CD4-positive, alpha-beta T cell treated with Interleukin-4 for 1 hour (primary cell): ENCODE data around the gene TOP2B.

ENCODE experiments used
- DNase-seq, 2 donors: peaks; one replicate each; pipeline ENCODE4 v3.0.0-alpha.2; 2020 to 2022

The TOP2B gene

DNA sequence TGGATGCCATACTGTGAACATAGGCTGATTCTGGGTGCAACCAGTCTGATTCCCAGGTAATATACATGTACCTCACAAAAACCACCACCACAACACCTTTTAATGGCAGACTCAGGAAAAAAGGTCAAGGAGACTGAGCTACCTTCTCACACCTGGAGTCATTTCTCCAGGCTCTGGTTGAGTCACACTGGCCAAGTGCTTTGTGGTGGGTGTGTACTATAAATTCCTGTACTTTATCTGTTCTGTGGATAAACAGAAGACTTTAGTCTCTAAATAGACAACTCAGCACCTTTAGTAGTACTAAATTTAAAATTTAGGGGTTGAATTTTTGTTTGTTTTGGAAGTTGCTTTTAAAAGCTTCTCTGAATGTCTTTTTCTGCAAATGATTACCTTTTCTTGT, 46.7 kb downstream of the TOP2B start:
- no peak for DNase-seq

DNA sequence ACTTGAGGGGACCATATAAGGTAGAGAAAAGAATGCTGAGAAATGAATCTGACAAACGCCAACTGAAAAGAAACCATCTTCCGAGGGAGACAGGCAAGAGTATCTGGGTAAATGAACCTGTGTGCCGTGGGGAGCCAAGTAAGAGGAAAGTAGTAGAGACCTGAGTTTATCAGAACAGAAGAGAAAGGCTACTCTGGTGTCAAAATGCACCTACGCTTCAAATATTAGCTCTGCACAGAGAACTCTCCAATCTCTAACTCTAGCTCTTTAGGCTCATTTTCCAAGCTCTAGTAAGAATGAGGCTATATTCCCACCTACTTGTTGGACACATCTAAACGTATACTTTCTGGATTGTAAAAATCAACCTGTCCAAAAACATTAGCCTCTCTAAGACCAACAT, 53.5 kb downstream of the TOP2B start:
- DNase-seq, result no peak

DNA sequence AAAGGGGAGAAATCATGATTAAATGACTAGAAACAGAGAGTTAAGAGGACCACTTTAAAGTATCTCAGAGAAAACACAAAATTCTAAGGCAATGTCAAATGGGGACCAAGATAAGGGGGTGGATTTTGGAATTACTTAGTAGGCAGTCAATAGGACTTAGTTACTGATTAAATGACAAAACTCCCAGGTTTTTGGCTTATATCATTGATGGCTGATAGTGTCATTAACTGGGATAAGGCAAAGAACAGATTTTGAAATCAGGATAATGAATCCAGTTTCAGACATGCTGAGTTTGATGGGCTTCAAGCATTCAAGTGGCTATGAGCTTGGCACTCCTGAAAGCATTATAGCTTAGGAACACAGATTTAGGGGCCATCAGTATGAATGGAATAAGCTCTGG, 53.9 kb downstream of the TOP2B start:
- no peak for DNase-seq

DNA sequence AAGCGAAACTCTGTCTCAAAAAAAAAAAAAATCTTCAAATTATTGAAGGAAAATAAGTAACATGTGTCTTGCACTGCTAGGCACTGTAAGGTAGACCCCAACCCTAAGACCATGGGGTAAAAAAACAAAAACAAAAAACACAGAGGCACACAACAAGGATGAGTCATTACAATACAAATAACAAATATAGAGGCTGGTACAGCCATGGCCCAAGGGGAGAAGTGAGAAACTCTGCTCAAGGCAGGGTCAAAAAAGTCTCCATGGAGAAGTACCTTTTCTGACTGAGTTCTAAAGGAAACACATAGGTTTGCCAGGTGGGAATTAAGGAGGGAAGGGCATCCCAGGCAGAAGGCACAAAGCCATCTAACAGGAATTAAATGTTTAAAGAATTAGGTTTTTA, 54.5 kb downstream of the TOP2B start:
- DNase-seq, result no peak

DNA sequence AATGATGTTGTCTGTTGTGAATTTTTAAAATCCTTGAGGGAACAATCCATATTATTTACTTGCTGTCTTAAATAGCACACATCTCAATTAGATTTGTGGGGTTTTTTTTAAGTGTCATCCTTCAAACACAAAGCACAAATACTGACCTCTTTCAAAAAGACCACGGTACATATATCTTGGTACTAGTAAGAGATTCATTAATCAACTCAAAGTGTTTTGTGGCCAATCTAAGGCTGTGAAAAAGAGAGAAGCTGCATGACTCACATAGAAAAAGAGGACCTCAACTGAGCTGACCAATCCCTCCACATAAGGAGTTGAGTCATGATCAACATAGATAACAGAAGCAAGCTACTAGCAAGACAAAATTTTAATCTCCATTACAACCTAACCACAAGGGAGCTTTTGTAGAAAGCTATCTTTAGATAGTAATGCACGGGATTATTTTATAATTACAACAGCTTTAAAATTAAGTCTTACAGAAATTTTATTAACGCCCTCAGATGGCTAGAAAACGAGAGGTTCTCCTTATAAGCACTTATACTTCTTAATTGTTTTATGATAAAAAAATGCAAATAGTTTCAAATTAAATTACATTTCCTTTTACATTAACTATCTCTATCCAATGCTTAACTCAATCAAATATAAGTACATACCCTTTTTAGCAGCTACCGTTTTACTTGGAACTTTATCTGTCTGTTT, 60.5 kb downstream of the TOP2B start:
- no peak for DNase-seq

DNA sequence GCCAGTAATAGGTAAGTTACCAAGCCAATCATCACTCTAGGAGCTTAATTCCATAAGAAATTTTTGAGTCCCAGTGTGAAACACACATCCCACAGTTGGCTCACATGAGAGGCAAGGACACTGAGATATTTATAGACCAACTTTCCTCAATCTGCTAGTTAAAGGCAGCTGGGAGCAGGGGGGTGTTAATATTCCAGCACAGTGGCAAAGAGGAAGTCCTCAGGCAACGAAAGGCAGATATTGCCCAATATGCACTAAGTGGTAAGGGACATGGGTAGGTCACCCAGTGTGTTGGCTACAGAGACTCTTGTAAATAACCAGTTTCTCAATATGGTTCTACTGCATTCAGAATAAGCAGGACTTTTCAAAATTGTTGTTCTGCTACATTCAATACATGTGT, 61.0 kb downstream of the TOP2B start:
- peak in 1 of 2 donors; percentile 31 for DNase-seq

DNA sequence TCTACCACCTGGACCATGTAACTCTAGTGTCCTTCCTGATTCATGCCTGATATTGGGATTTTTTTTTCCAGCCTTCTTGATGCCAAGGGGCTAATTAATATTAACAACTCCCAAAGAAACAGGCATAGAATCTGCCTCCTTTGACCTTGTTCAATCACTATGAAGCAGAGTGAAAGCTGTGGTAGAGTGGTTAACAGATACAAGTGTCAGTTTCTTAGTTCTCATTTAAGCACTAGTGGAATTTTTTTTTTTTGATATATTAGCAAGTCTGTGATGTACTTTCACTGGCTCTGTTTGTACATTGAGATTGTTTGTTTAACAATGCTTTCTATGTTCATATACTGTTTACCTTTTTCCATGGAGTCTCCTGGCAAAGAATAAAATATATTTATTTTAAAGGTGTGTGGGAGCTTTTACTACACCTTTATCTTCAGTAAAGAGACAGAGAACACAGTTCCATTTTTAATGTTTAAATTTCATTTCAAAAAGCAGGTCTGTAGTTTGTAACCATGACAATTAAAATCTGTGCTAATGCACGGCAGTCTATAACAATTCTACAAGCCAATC, 67.1 kb downstream of the TOP2B start:
- no peak for DNase-seq

DNA sequence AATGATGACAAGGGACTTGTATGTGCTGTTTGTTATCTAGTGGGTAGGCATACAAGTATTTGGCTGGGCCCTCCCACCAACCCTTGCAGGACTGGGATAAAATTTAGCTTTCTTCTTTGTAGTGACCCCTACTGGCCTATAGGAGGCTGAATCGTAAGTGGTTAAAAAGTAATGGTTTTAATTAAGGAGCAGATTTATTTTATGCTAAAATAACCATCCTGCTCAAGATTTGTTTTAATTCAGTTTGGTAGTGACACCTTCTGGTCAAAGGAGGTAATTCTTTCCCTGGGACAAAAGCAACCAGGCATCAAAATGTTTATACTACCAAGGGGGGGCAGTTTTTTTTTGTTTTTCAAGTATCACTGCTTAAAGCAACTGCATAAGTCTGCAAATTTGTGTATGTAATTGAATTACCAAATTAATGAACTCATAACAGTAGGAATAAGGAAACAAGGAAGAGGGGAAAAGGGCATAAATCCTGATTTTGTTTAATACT, 70.7 kb downstream of the TOP2B start:
- DNase-seq, result peak in 1 of 2 donors; percentile 48

DNA sequence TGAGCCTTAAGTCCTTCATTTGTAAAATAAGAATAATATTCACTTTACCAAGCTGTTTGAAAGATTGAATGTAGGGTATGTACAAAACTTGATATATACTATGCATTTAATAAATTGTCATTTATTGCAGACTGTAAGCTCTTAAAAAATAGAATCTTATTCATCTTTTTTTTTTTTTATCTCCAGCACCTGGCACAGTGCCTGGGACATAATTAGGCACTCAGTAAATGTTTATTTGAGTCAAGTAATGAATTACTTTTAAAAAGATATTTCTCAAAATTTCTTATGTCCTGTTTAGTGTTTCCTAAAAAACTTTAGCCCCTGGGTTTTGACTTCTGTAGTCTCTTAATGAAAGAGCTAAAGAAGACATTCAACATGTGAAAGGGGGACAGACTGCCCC, 71.7 kb downstream of the TOP2B start:
- no peak for DNase-seq

DNA sequence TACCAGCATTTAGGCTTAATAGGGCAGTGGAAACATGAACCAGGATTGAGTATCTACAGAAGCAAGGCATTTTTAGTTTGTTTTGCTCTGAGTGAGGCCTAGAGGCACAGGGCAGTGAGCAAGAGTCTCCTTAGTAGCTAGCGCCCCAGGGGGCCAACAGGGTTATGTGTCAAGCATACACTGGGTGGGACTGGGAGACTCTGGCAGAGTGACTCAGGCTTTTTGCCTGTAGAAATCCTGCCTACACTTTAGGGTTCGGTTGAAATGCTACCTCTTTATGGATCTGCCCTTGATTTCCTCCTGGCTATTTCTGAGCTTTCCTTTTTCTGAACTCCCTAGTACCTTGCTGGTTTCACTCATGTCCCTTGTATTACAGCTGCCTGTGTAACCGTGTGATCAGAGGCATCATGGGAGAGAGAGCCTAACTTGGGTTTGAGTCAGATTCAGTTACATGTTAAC, 72.2 kb downstream of the TOP2B start:
- no peak for DNase-seq

DNA sequence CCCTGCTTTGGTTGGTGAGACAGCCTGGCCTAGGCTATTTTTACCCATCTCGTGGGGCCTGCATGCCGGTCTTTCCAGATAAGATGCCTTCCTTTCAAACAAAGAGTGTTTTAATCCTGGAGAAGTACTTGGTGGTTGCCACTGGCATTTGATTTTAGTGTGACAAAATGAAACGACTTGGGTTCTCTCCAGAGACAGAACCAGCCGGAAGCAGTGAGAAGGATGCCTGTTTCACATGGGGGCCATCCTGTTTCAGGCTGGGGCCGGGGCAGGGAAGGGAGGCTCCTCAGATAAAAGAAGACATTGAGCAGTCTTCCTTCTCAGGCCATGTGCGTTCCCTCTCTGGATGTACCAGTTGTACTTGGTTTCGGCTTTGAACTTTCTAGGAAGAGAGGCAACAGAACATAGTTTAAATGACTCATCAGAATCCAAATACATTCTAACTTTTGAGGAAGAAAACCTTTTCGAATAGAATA, 74.9 kb downstream of the TOP2B start:
- no peak for DNase-seq

DNA sequence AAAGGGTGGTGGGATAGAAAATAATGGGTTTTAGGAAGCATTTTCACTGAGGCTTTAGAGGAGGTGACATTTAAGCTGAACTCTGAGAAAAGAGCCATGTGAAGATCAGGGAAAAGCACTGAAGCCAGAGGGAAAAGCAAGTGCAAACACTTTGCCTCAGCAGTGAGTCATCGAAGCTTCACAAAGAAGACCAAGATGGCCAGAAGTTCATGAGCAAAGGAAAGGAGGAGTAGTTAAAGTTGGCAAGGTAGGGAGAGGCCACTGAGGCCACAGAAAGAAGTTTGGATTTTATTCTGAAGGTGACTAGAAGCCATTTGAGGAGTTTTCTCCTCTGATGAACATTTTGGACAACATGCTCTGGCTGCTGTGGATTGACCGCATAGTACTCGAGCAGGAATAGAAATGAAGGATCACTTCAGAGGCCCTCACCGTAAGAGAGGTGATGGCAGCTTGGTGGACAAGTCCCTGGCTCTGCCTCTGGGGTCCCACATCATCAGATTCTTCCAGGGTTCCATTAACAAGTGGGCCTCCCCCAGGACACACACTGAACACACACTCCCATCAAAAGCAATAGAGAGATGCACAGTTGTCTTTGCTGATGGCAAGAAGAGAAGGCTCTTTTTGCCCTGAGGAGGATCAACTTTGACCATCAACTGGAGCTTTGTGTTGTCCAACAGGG, 75.5 kb downstream of the TOP2B start:
- no peak for DNase-seq

DNA sequence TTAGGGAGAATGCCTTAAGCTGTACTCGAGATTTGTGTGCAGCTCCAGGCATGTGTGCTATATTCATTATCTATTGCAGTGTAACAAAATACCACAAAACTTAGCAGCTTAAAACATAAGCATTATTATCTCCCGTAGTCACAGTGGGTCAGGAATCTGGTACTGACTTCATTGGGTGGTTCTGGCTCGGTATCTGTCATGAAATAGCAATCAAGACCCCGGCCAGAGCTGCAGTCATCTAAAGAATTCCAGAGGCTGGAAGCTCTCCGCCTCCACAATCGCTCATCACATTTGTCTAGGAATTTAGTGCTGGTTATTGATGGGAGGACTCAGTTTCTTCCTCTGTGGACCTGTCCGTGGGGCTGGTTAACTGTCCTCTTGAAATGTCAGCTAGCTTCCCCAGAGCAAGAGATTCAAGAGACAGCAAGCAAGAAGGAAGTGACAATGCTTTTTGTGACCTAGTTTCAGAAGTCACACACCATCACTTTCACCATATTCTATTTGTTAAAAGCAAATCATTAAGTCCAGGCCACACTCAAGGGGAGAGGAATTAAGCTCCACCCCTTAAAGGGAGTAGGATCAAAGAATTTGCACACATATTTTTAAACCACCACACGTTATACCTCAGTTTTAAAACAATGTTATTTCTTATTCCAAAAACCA, 76.1 kb downstream of the TOP2B start:
- no peak for DNase-seq

DNA sequence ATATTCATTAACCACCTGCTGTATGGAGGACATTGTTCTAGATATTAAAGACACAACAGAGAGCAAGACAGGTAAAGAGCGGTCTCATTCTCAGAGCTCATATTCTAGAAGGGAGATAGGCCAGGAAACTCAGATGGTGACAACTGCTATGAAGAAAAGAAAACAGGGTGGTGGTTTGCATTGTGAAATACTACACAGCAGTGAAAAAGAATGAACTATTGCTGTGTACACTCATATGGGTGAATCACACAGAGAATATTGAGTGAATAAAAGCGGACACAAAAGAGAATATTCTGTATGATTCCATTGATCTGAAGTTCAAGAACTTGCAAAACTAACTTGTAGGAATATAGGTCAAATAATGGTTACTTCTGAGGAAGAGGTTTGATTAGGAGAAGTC, 76.7 kb downstream of the TOP2B start:
- DNase-seq, result no peak

DNA sequence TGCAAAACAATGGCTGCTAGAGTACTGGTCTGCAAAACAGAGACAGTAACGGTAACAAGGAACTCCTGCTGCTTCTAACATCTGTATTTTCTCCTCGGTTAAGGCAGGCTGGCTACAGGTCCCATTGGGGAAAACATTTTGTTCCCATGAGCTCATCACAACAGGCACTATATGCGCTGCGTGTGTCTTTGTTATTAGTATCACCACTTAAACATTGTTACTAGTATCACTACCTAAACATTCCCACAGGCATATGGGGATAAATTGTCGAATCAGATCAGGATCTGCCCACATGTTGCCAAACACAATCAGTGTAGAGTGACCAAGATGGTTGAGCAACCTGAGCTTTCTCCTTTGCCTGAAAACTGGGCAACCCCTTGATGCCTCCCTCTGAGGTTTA, 77.2 kb downstream of the TOP2B start:
- DNase-seq, result no peak

DNA sequence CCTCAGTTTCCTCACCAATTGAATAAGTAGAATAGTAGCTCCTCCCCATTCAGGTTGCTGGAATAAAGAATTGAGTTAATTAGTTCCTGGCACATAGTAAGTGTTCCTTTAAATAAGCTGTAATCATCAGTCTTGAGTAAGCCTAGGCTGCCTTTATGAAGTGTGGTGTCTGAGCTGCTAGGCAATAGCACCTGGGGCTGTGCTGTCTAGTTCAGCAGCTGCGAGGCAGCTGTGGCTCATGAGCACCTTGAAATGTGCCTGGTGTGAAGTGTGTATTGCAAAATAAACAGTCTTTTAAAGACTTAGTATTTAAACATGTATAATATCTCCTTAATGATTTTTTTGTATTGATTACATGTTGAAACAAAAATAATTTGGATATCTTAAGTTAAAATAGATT, 77.6 kb downstream of the TOP2B start:
- no peak for DNase-seq

DNA sequence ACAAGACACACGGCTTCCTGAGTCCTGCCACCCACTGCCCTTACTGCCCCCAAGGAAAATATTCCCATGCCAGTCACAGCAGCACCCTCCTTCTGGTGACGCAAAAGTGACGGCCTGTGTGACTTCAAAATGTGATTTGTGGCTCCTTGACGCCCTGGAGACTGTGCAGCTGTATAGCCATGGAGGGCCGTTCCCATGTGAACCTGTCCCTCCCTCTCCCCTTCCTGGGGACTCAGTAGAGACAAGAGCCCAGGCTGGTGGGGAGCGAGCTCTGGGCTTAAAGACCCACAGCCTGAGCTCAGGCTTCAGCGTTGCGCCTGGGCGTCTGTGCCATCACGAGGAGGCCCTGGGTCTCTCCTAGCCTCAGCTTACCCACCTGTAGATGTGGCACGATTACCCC, 78.2 kb downstream of the TOP2B start:
- no peak for DNase-seq

DNA sequence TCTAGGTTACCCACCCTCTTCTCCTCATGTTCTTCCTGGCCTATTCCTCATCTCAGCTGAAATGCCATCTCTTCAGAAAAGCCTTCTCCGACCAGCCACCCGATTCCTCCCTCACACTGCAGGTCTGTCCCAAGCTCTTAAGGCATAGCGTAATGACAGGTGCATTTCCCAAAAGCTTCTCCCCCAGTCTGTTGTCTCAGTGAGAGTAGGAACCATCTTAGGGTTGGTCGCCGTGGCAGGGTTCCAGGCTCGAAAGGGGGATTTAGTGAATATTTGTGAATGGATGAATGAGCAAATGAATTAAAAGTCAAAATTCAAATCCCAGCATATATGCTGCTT, 78.6 kb downstream of the TOP2B start:
- no peak for DNase-seq

DNA sequence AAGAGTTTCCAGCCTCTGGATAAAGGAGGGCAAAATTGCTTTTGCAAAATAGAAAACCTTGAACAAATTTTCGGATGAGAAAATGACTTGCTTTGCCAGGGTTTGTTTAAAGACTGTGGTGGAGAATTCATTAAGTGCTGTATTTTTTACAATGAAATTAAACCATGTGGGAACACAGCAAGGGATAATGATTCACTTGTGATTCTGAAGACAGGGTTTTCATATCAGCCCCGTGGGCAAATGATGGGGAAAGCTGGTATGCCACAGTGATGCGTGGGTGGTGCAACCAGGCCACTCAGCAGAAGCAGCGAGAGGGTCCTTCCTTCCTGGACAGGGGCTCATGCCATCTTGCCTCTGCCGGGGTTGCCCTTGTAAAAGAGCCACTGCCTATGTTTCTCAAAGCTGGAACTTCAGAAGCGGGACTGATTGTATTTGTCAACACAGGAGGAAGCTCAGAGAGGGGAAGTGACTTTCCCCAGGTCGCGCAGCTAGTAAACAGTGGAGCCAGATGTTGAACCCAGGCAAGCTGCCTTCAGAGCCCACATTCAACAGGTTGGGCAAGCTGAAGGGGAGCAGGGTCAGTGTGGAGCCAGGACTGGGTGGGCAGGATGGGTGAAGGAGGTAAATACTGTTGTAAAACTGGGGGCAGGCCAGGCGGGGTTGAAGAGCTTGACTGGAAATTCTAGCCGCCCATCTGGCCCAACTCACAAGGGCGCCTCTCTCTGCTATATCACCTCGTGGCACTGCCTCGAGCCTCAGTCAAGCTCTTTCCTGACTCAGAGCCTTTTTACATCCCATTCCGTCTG, 79.1 kb downstream of the TOP2B start:
- no peak for DNase-seq

DNA sequence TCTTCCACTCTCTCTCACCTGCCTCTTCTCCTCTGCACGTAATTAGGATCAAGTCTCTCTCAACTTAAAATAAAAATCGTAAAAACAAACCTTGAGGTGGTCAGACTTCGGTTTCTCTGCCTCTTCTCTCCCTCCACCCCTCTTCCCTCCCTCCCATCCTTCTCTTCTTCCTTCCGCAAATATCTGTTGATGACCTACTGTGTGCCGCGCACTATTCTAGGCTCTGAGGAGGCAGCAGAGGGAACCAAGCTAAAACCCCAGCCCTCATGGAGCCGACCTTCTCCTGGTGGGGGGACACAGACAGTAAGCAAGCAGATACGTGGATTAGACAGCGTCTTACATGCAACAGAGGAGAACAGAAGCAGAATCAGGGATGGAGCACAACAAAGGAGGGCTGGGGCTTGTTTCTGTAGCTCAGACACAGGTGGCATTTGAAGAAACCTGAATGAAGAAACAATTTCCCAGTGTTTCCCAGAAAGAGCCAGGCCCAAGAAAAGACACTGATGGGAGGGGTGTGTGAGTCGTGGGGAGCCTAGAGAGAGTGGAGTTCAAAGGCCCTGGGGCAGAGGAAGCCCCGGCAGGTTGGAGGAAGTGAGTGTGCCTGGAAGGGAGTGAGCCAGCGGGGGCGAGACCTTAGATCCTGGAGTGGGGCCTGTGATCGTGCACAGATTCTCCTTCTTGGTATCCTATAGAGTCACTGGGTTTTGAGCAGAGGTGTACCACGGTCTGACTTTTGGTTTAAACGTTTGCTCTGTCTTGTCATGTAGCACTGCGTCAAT, 80.5 kb downstream of the TOP2B start:
- no peak for DNase-seq

DNA sequence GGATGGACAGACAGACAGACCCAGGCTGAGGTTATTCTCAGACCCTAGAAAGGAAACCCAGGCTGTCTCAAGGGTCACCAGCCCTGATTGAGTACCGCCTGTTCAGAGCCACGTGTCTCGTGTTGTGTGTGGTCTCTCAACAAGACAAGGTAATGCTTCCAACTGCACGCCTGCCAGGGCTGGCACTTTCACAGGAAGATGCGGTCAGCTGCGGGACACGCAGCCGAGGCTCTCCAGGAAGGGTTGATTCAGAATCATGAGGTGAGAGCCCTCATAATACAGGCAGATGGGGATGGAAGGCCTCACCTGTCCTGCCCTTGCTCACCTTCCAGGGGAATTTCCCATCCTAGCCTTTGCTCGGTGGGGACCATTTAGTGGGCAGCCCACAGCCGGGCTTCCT, 81.4 kb downstream of the TOP2B start:
- DNase-seq, result no peak

DNA sequence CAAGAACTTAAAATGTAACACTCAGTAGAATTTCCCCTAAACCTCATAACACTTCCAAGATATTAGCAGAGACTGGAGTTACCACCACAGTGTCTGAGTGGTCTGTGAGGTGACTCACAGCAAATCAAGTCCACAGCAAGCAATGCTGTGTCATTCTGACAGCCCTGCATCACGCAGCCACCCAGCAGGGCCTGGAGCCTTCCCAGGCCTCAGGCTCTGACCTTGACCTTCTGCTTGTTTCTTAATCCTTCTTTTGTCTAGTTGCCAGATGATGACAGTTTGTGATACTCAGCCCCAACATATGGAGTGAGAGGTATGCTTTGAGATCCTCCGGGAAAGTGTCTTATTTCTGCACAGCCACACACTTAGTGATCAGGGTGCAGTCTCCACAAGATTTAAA, 82.5 kb downstream of the TOP2B start:
- DNase-seq, result no peak
